Stimulated activated CD4-positive, alpha-beta T cell treated with anti-CD3 and anti-CD28 coated beads, Interleukin-12 subunit alpha, Interleukin-12 subunit beta, amount 100 ng/mL, for 24 hours (primary cell): ENCODE results near the gene UAP1L1.

Experiments
- DNase-seq, 2 experiments: peaks; one replicate each; pipeline ENCODE4 v3.0.0-alpha.2; 2020; ENCODE audit warnings: low read depth in 2 of 2

UAP1L1 gene

GRCh38 chr9:137041124-137041523 is 36.2 kb upstream of the UAP1L1 start:
- no peak for DNase-seq

GRCh38 chr9:137042751-137043727 is 34.3 kb upstream of the UAP1L1 start:
- no peak for DNase-seq

- no peak for DNase-seq
Observed at GRCh38 chr9:137044037-137044436, 33.3 kb upstream of the UAP1L1 start.

- no peak for DNase-seq
Observed at GRCh38 chr9:137044502-137045177, 32.7 kb upstream of the UAP1L1 start.

GRCh38 chr9:137045294-137046087 is 31.8 kb upstream of the UAP1L1 start:
- no peak for DNase-seq

- peak; percentile 58 to 80 for DNase-seq
Observed at GRCh38 chr9:137046088-137046787, 31.1 kb upstream of the UAP1L1 start, which contains the start of gene NPDC1. TSS of gene NPDC1 (minus strand) at chr9:137046177. CDS start at chr9:137045989, 188 bp downstream.

- no peak for DNase-seq
Observed at GRCh38 chr9:137048655-137049543, 28.4 kb upstream of the UAP1L1 start.

GRCh38 chr9:137049544-137050449 is 27.5 kb upstream of the UAP1L1 start:
- DNase-seq = peak in 1 of 2 experiments; percentile 66

GRCh38 chr9:137050570-137050969 is 26.7 kb upstream of the UAP1L1 start:
- no peak for DNase-seq

- no peak for DNase-seq
Observed at GRCh38 chr9:137051145-137051724, 26.1 kb upstream of the UAP1L1 start.

GRCh38 chr9:137052293-137052692 is 25.0 kb upstream of the UAP1L1 start:
- DNase-seq = no peak

- no peak for DNase-seq
Observed at GRCh38 chr9:137052998-137053943, 24.0 kb upstream of the UAP1L1 start.

- DNase-seq = no peak
Observed at GRCh38 chr9:137053944-137054931, 23.1 kb upstream of the UAP1L1 start, which contains the start of gene ENTPD2. TSS of gene ENTPD2 (minus strand) at chr9:137054061. CDS start at chr9:137053997, 64 bp downstream.

- DNase-seq = no peak
Observed at GRCh38 chr9:137054932-137055384, 22.4 kb upstream of the UAP1L1 start.

- DNase-seq = no peak
Observed at GRCh38 chr9:137055385-137056364, 21.6 kb upstream of the UAP1L1 start.
